Spleen (tissue), 11 donors: Measurements from ENCODE around the gene ADAMTSL1. TPM values are rescaled to one million over a fixed set of nuclear protein-coding genes. Genes with fewer than 3 reads are reported as not detected.

Experiments used
- DNase-seq: peaks from one replicate; pipeline ENCODE4 v3.0.0-alpha.2; 2020
- H3K27ac ChIP-seq, 8 donors: fragments of 200-600 bp; sonication (generic) in 7 of 8; 1 replicate in 4 of 8; 2 replicates in 4 of 8; pipeline versions ENCODE4 v1.5.0 to v1.8.0; 2016 to 2021; ENCODE audit warnings: inconsistent platforms in 4 of 8, mild to moderate bottlenecking in 4 of 8, moderate library complexity in 1 of 8
- H3K27me3 ChIP-seq, 7 donors: fragments of 200-600 bp; sonication (generic) in 6 of 7; replicated peaks in 1 of 7; 1 replicate in 4 of 7; 2 replicates in 3 of 7; pipeline versions ENCODE4 v1.5.0 to v1.8.0; 2016 to 2021; ENCODE audit warnings: inconsistent platforms in 3 of 7, mild to moderate bottlenecking in 1 of 7
- H3K36me3 ChIP-seq, 6 donors: fragments of 200-600 bp; sonication (generic) in 5 of 6; 1 replicate in 4 of 6; 2 replicates in 2 of 6; pipeline versions ENCODE4 v1.5.0 to v1.8.0; 2016 to 2021; ENCODE audit warnings: inconsistent platforms in 2 of 6
- H3K4me1 ChIP-seq, 6 donors: fragments of 200-600 bp; sonication (generic) in 5 of 6; 1 replicate in 3 of 6; 2 replicates in 3 of 6; pipeline versions ENCODE4 v1.5.0 to v1.8.0; 2016 to 2021; ENCODE audit warnings: inconsistent platforms in 3 of 6
- H3K4me3 ChIP-seq, 8 donors: fragments of 200-600 bp; sonication (generic) in 7 of 8; 1 replicate in 4 of 8; 2 replicates in 4 of 8; pipeline versions ENCODE4 v1.5.0 to v1.8.0; 2016 to 2021; ENCODE audit warnings: inconsistent platforms in 4 of 8, mild to moderate bottlenecking in 4 of 8, moderate library complexity in 2 of 8
- H3K9me3 ChIP-seq, 8 donors: fragments of 200-600 bp; sonication (generic) in 7 of 8; 1 replicate in 4 of 8; 2 replicates in 4 of 8; pipeline versions ENCODE4 v1.5.0 to v1.8.0; 2016 to 2021; ENCODE audit warnings: inconsistent platforms in 4 of 8
- POLR2A ChIP-seq, 3 donors: fragments of 450-650 bp; IDR thresholded peaks; one replicate each; pipeline ENCODE4 v1.5.1; 2017; ENCODE audit warnings: antibody characterized with exemption in 3 of 3, mild to moderate bottlenecking in 1 of 3
- POLR2AphosphoS5 ChIP-seq, 3 donors: sonication (generic); formaldehyde crosslinking; IDR thresholded peaks; one replicate each; pipeline ENCODE4 v1.5.1; 2017; ENCODE audit warnings: antibody characterized with exemption in 3 of 3
- WGBS, 5 donors: extraction: QIAGEN DNeasy Blood & Tissue Kit in 3 of 5; methylation state at CpG; one replicate each; pipeline versions ENCODE4 v1.1.5 to v1.1.7; 2013 to 2018; 5-methylcytosine and 5-hydroxymethylcytosine counted together
- intact Hi-C: fragments of 100-400 bp; cut with DNase I; formaldehyde crosslinking; loops from one replicate; pipeline ENCODE4 v1.15.0; 2023; ENCODE audit warnings: low total_unique reads
- polyA plus RNA-seq, 3 donors: library from polyadenylated mRNA; stranded (reverse); fragments of 200-250 nt; gene quantifications; one replicate each; pipeline ENCODE4 v1.2.1, GENCODE V29; 2013
- total RNA-seq, 7 donors: library from RNA; depleted of rRNA in 3 of 7; stranded (reverse); fragments of >200 nt in 3 of 7; fragmentation: NEBNext Ultra II Directional in 4 of 7; extraction: Animal tissue kit (Norgen Biotek cat#: 25700) in 4 of 7; gene quantifications; one replicate each; pipeline versions ENCODE4 v1.1.0 to v1.2.1, GENCODE V29; 2016 to 2021
- TF ChIP-seq, protein P1 (sequence below), 11 experiments: fragments of 200-600 bp in 7 of 11; fragments of 450-650 bp in 4 of 11; sonication (generic) in 4 of 11; IDR thresholded peaks in 8 of 11; conservative IDR thresholded peaks in 3 of 11; 1 replicate in 7 of 11; 2 replicates in 4 of 11; pipeline versions ENCODE4 v1.4.0 to v1.8.0; 2016 to 2021; ENCODE audit warnings: antibody characterized with exemption in 11 of 11, inconsistent platforms in 4 of 11, mild to moderate bottlenecking in 1 of 11
- donor health status: healthy with polysubstance abuse.
- donor health status: DM: no; HTN: no; CAD: no; lungs with moderate emphysema.
- donor health status: DM: no; HTN: no; CAD: no.
- donor health status: Bipolar disorder and iron deficiency.
- donor health status: healthy.
- donor health status: DM: no; HTN: no; CAD: no.
- donor health status: DM: yes; HTN: yes; CAD: no.

Gene ADAMTSL1
- total and polyA plus RNA-seq, 10 donors: 0.35 to 5.3 (median 2.2) TPM

- H3K27me3 ChIP-seq: no peaks in the 10 kb centered on the region
- peaks cover 0 to 6% (median 0%) of the 10 kb centered on the region in 8 donors for H3K9me3 ChIP-seq
- no peaks in the 10 kb centered on the region for H3K36me3 ChIP-seq
- TF ChIP-seq POLR2AphosphoS5 (IDR thresholded peaks at IDR 0.05) (no peak), POLR2A (IDR thresholded peaks at IDR 0.05) (no peak)
- TF ChIP-seq, protein P1, sequence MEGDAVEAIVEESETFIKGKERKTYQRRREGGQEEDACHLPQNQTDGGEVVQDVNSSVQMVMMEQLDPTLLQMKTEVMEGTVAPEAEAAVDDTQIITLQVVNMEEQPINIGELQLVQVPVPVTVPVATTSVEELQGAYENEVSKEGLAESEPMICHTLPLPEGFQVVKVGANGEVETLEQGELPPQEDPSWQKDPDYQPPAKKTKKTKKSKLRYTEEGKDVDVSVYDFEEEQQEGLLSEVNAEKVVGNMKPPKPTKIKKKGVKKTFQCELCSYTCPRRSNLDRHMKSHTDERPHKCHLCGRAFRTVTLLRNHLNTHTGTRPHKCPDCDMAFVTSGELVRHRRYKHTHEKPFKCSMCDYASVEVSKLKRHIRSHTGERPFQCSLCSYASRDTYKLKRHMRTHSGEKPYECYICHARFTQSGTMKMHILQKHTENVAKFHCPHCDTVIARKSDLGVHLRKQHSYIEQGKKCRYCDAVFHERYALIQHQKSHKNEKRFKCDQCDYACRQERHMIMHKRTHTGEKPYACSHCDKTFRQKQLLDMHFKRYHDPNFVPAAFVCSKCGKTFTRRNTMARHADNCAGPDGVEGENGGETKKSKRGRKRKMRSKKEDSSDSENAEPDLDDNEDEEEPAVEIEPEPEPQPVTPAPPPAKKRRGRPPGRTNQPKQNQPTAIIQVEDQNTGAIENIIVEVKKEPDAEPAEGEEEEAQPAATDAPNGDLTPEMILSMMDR (IDR thresholded peaks at IDR 0.05 in 8 of 11, conservative IDR thresholded peaks at IDR 0.05 in 3 of 11): no peak
- no peak overlapping the region for H3K27ac ChIP-seq
- WGBS, 5 donors: 77 to 93% (median 84%) methylated on average over 4 of the region's 4 CpGs
- H3K4me3 ChIP-seq: no peak overlapping the region
- no peaks in the 10 kb centered on the region for H3K4me1 ChIP-seq
- intact Hi-C loops: no loop called here
- DNase-seq: no peak
Measured at GRCh38 chr9:18800579-18800978, 326.6 kb downstream of the ADAMTSL1 start.

GRCh38 chr9:18805386-18805785 is 331.4 kb downstream of the ADAMTSL1 start:
- H3K4me1 ChIP-seq: no peaks in the 10 kb centered on the region
- no peak for DNase-seq
- H3K27ac ChIP-seq: no peak overlapping the region
- no peak for TF ChIP-seq POLR2A (IDR thresholded peaks at IDR 0.05)
- no peak for TF ChIP-seq POLR2AphosphoS5 (IDR thresholded peaks at IDR 0.05)
- TF ChIP-seq, protein P1 (IDR thresholded peaks at IDR 0.05 in 8 of 11, conservative IDR thresholded peaks at IDR 0.05 in 3 of 11): no peak
- no peak overlapping the region for H3K4me3 ChIP-seq
- no peaks in the 10 kb centered on the region for H3K36me3 ChIP-seq
- 82 to 93% (median 88%) methylated on average over 5 of the region's 5 CpGs for WGBS, 5 donors
- intact Hi-C loops: no loop called here
- H3K9me3 ChIP-seq: peaks cover 0 to 6% (median 0%) of the 10 kb centered on the region in 8 donors
- H3K27me3 ChIP-seq: no peaks in the 10 kb centered on the region

DNA sequence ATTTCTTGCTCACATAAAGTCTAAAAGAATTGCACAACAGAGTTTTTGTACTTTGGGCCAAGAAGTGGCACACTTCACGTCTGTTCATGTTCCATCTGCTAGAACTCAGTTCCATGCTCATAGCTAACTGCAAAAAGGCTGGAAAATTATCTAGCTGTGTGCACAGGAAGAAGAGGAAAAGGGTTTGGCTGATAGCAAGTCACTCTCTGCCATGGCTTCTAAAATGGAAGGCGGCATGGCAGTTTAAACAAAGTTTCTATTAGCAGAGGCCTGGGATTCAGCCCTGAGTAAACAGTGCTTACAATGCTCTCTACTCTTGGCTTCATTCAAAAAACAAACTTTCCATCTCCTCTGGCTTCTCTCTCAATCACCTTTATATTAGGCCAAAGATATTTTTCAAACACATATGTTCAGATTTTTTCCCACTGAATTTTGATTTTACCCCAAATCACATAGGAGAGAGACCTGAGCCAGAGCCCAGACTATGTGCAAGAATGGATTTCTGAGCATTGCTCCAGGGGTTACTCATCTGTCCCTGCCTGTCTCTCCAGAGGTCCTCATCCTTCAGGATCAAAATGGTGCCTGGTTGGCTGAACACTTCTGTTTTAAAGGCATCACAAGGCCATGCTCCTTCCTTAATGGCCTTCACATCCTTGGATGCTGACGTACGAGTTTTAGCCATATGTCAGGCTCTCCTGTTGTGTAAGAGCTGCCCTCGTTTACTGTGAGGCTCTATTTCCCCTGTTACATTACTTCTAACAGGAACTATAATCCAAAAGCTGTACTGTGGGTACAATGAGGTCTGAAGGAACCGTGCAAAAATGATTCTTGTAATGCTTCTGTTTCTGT is 332.5 kb downstream of the ADAMTSL1 start:
- H3K27ac ChIP-seq: no peak overlapping the region
- DNase-seq: no peak
- TF ChIP-seq POLR2A (IDR thresholded peaks at IDR 0.05) (no peak), POLR2AphosphoS5 (IDR thresholded peaks at IDR 0.05) (no peak)
- TF ChIP-seq, protein P1 (IDR thresholded peaks at IDR 0.05 in 8 of 11, conservative IDR thresholded peaks at IDR 0.05 in 3 of 11): no peak
- 67 to 80% (median 73%) methylated on average over 6 of the region's 6 CpGs for WGBS, 5 donors
- intact Hi-C loops: no loop called here
- H3K4me3 ChIP-seq: no peak overlapping the region
- no peaks in the 10 kb centered on the region for H3K27me3 ChIP-seq
- no peaks in the 10 kb centered on the region for H3K36me3 ChIP-seq
- peaks cover 0 to 3% (median 0%) of the 10 kb centered on the region in 8 donors for H3K9me3 ChIP-seq
- no peaks in the 10 kb centered on the region for H3K4me1 ChIP-seq

DNA sequence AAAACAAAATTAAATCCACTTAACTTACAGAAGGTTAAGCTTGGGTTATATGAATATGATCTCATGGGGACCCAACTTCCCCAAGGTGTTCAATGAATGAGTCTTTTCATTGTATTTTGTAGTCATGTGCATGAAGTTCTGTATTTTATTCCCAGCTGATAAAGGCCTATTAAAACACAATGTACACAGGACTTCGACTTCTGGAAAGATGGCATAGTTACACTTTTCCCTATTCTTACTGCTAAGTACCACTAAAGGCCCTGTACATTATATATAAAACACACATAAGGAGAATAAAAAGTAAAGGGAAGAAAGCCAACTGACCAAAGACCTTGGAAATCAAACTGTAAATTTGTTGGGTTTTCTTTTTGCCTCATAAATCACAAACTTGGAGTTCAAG is 336.6 kb downstream of the ADAMTSL1 start:
- intact Hi-C loops: no loop called here
- Histone ChIP-seq H3K9me3 (peaks cover 0 to 10% (median 6%) of the 10 kb centered on the region in 8 donors), H3K4me3 (no peak overlapping the region), H3K4me1 (no peaks in the 10 kb centered on the region), H3K36me3 (no peaks in the 10 kb centered on the region), H3K27me3 (no peaks in the 10 kb centered on the region), H3K27ac (no peak overlapping the region)
- no peak for DNase-seq
- 87 to 96% (median 88%) methylated on average over 1 of the region's 1 CpG for WGBS, 5 donors
- TF ChIP-seq, protein P1 (IDR thresholded peaks at IDR 0.05 in 8 of 11, conservative IDR thresholded peaks at IDR 0.05 in 3 of 11): no peak
- TF ChIP-seq POLR2AphosphoS5 (IDR thresholded peaks at IDR 0.05) (no peak), POLR2A (IDR thresholded peaks at IDR 0.05) (no peak)
